Iris pigment epithelial cell (primary cell): ENCODE data around the gene TTI1.
"Not testable (repeated sequence)": the region's sequence is repeated elsewhere in the genome, so short reads cannot be mapped to it uniquely, and the experiment has no call there.

Experiments
- DNase-seq: peaks from one replicate; pipeline ENCODE4 v3.0.0-alpha.2; 2011; ENCODE audit warnings: low read depth

Gene TTI1

DNA sequence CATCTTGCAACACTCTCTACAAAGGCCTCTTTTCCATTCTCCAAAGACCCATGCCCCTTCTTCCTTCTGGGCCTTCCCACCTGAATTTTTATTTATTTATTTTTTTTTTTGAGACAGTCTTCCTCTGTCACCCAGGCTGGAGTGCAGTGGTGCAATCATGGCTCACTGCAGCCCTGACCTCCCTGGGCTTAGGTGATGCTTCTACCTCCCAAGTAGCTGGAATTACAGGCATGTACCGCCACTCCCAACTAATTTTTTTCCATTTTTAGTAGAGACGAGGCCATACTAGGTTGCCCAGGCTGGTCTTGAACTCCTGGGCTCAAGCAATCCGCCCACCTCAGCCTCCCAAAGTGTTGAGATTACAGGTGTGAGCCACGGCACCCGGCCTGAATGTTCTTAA, 23.8 kb downstream of the TTI1 start:
- not testable (repeated sequence) for DNase-seq

DNA sequence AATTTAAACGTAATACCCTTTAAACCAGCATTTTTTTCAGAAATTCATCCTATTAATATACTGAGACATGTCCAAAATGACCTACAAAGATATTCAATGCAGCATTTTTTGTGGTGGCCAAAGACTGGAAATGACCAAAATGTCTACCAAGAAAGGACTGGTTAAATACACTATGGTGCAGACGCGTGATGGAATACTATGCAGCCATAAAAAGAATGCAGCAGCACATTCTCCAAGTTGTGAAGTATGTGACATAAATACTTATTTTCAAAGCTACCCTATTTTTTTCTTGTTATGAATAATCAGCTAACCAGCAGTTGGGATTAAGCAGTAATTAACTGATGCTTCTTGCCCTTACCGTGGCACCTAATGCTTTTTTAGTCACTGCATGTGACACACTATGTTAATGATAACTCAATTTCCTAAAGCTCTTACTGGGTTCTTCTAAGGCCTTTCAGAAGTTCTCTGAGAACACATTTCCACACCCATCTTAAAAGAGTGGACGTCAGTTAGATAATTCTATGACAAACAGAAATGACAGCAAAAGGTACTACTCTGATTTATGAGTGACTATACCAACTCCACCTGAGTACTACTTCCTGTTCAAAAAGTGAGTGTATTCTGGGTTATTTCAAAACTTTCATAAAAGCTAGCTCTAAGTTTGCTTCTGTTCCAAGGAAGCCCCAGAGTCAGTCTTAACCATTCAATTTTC, 24.9 kb downstream of the TTI1 start:
- DNase-seq: no peak

DNA sequence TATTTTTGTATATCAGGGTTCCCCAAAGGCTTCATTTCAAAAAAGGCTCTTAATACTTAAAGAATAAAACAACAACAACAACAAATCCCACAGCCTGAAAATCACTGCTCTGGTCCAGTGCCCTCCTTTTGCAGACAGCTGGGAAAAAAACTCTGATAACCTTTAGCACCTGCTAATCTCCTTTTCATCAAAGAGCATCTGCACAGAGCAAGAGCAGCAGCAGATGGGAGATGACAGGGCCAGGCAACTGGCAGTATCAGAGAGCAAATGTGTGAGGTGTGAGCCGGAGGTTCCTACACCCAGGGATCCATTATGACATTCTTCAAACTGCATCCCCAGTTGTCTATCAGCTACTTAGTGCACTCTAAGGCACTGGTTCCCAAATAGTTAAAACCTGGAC, 25.7 kb downstream of the TTI1 start:
- DNase-seq: no peak

GRCh38 chr20:38005903-38006302, 27.4 kb downstream of the TTI1 start:
- DNase-seq: no peak

- DNase-seq: no peak
Measured at GRCh38 chr20:38004416-38004815, 28.8 kb downstream of the TTI1 start.

DNA sequence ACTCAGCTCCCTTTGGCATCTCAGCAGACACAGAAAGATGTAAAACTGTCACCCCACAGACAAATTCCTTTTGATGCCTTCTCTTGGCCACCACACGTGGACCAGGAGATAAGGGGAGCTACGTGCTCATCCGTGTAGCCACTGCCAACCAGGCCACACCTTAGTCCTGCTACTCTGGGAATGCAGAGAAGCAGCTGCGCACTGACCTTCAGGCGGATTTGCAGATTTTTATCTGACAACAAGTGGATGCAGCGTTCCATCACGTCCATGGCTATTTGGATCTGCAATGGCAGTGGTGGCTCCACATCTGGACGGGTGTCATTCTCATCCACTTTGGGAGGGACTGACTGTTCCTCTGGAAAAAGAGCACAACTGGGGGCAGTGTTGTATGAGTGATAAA, 30.8 kb downstream of the TTI1 start:
- no peak for DNase-seq

GRCh38 chr20:38001981-38002380, 31.3 kb downstream of the TTI1 start:
- DNase-seq: peak; percentile 44

- peak; percentile 87 for DNase-seq
Measured at GRCh38 chr20:38001173-38001875, 31.9 kb downstream of the TTI1 start.

- no peak for DNase-seq
Measured at GRCh38 chr20:38000293-38000692, 33.0 kb downstream of the TTI1 start.

GRCh38 chr20:37999526-38000263, 33.6 kb downstream of the TTI1 start:
- DNase-seq: no peak

GRCh38 chr20:37997516-37997915, 35.7 kb downstream of the TTI1 start:
- DNase-seq: no peak

DNA sequence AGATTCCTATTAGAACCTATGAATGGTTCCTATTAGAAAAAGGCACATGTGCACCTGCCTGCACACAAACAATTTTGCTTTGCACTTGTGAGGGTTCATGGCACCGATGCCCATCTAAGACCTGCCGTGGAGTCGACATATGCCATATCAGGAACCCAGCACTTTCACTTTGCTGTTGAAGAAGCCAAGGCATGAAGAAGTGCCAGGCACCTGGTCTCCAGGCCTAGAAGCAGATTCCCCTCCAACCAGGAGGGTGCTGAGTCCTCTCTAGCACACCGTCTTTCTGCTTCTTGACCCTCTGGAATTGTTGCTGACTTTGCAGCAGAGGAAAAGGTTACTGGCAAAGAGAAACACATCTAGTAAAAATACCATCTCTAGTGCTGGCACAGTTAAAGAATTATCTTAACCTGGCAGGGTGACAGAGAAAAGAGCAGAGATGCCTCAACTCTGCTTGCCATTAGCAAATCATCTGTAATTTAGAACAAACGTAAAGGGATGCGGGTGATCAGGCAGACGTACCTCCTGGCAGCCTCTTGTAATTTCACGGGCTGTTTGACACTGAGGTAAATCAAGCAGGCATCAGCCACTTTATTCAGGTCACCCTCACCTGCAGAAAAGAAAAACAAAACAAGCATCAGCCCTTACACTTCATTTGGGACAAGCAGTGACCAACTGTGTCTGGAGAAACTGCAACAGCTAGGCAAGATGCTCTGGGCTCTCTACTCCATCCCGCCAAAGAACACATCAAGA, 37.2 kb downstream of the TTI1 start:
- no peak for DNase-seq

DNA sequence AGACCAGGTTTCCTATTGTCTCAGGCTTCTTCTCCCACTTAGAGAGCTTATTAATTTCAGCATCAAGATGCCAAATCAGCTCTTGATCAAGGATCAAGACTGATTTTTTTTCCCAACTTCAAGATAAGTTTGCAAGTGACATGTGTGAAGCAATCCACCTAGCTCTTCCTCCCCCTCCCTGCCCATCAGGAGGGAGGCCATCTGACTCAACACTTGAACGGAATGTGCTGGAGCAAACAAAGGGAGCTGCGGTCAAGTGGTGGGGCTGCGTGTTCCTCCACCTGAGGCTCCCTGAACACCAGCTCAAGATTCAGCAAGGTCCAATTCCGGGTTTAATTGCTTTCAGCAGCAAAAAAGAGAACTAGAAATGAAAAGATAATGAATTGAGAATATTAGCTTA, 38.7 kb downstream of the TTI1 start:
- DNase-seq: peak; percentile 95

DNA sequence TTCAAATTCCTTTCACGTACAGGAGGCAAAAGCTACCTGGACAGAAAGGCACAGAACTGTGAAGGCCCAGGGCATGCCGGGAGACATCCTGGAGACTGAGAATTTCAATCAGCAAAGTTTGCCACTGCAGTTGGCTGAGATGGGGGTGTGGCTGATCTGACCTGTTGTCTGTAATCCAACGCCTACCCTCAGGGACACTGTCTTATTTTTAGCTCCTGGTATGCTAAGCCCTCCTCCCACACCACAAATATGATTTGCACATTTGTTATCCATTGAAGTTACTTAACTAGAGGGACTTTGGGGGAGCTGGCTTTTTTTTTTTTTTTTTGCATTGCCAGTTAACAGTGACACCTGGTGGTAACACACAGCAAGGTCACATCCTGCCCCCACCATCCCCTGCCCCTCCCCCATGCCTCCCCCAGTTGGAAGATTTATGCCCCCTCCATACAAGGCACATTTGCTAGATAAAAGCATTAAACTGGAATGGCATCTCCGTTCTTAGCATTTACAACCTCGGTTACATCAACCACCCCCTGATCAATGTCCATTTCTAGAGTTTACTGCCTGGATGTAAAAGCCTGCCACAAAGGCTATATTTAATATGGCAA, 40.4 kb downstream of the TTI1 start:
- DNase-seq: peak; percentile 95

DNA sequence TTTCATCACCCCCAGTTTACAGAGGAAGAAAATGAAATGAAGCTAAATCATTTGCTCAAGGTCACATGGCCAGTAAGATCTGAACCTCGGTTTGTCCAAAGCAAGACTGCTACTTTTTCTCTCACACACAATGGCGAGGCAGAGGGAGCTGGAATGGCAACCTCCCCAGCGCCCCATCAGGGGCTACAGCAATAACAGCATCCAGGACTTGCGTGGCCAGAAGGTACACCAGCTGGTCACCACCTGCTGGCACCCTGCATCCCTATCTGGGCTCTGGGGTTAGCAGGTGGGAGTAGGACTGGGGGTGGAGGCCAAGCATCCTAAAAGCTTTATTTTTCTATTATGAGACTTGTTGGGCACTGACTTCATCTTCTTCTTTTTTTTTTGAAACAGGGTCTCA, 41.3 kb downstream of the TTI1 start:
- no peak for DNase-seq

GRCh38 chr20:37991157-37991866, 41.9 kb downstream of the TTI1 start:
- no peak for DNase-seq

- DNase-seq: peak; percentile 67
Measured at GRCh38 chr20:37990571-37991151, 42.6 kb downstream of the TTI1 start.

GRCh38 chr20:37989601-37990295, 43.5 kb downstream of the TTI1 start:
- peak; percentile 14 for DNase-seq

DNA sequence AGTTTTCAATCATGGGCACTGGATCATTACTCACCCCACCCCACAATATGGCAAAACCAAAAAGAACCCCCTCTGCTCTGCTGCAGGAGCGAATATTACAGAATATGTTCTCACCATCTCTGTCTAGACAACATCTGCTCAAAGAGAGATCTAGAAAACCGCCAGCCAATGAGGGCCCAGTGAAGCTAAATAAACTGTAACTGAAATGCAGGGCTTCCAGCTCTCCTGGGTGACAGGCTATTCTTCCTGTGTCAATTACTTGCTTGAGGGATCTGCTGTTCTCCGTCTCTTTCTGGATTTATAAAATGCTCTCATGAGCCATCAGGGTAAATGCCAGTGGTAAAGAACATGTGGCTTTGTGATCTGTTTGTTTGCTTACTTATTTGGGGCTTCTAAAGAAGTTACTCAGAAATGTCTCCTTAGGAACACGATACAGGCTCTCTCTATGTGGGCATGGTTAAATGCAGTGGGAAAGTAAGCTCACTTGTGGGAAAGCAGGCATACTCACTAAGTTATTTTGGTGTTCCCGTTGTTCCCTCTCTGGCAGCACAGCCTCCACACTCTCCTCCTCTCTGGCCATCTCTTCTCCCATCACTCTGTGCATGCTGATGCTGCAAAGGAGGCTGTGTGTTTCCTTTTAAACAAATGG, 44.8 kb downstream of the TTI1 start:
- no peak for DNase-seq
